ENCODE data around the gene FXN.
A peak's percentile ranks its signal among the peaks of the same experiment; 100 is the strongest.

GRCh38 chr9:69120380-69121154 lies 85.0 kb downstream of the FXN start:
- TF ChIP-seq CTCF (IDR thresholded peaks at IDR 0.05): no peak
- peak; percentile 65 for TF ChIP-seq POLR2A (IDR thresholded peaks at IDR 0.05)
